ENCODE results near the gene BLTP3A.

The BLTP3A gene

GRCh38 chr6:34829137-34829536 lies 37.3 kb downstream of the BLTP3A start:
- no peak for DNase-seq (ENCODE audit: low read depth in 3 of 3)

GRCh38 chr6:34832942-34833341 lies 41.1 kb downstream of the BLTP3A start:
- DNase-seq (ENCODE audit: low read depth in 3 of 3) = no peak

- DNase-seq (ENCODE audit: low read depth in 3 of 3) = no peak
Measured at GRCh38 chr6:34834789-34835518, 43.1 kb downstream of the BLTP3A start.

- DNase-seq (ENCODE audit: low read depth in 3 of 3) = no peak
Measured at GRCh38 chr6:34836008-34836407, 44.1 kb downstream of the BLTP3A start.

- DNase-seq (ENCODE audit: low read depth in 3 of 3) = no peak
Measured at GRCh38 chr6:34836451-34836850, 44.6 kb downstream of the BLTP3A start.

GRCh38 chr6:34837528-34837927 lies 45.6 kb downstream of the BLTP3A start:
- no peak for DNase-seq (ENCODE audit: low read depth in 3 of 3)

GRCh38 chr6:34839666-34840352 lies 47.9 kb downstream of the BLTP3A start:
- DNase-seq (ENCODE audit: low read depth in 3 of 3) = no peak

Data from stimulated activated CD4-positive, alpha-beta T cell treated with anti-CD3 and anti-CD28 coated beads, TNF-alpha, amount 100 ng/mL, for 4 hours (primary cell).